ENCODE measurements around the gene ELOVL1.

DNA sequence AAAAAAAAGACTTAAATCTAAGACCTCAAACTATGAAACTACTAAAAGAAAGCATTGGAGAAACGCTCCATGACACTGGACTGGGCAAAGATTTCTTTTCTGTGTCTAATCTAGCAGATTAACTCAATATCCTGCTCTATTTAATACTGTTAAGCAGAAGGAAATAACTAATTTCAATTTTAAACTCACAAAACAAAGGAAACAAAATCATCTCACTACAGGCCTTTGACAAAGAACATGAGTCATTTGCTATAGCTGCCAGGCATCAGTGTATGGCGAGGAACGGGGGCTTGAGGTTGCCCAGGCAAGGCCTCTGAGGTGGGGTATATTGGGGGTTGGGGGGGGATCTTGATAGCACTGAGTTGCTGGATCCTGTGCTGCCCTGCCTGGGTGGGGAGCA lies 42.8 kb upstream of the ELOVL1 start:
- TF ChIP-seq, protein P1, sequence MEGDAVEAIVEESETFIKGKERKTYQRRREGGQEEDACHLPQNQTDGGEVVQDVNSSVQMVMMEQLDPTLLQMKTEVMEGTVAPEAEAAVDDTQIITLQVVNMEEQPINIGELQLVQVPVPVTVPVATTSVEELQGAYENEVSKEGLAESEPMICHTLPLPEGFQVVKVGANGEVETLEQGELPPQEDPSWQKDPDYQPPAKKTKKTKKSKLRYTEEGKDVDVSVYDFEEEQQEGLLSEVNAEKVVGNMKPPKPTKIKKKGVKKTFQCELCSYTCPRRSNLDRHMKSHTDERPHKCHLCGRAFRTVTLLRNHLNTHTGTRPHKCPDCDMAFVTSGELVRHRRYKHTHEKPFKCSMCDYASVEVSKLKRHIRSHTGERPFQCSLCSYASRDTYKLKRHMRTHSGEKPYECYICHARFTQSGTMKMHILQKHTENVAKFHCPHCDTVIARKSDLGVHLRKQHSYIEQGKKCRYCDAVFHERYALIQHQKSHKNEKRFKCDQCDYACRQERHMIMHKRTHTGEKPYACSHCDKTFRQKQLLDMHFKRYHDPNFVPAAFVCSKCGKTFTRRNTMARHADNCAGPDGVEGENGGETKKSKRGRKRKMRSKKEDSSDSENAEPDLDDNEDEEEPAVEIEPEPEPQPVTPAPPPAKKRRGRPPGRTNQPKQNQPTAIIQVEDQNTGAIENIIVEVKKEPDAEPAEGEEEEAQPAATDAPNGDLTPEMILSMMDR (IDR thresholded peaks at IDR 0.05) = no peak
- TF ChIP-seq POLR2A (IDR thresholded peaks at IDR 0.05) (no peak), EP300 (IDR thresholded peaks at IDR 0.05) (no peak)

All from tibial nerve (tissue), 4 donors.